ENCODE data around the gene ARHGEF4. TPM values are rescaled to one million over a fixed set of nuclear protein-coding genes. Genes with fewer than 3 reads are reported as not detected.

The ARHGEF4 gene
- total RNA-seq, 1 experiment from 2014 or later: 26.6 TPM

DNA sequence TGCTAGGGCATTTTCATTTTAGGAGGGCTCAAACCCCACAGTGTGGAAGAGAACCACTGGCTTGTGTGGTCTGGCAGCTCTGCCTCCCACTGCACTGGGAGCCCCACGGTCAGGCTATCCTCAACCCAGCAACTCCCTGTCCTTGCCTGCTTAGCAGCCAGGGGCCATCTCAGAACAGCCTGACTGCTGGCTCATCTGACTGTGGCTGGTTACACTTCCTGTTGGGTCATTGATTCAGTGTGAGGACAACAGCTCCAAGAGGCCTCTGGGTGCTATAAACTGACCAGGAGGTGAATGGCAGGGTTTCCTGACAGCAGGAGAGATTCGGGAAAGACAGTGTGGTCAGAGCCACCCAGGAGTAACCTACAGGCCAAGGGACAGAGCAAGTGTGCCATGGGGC lies 41.3 kb upstream of the ARHGEF4 start (continued):
- TF ChIP-seq, protein P1, sequence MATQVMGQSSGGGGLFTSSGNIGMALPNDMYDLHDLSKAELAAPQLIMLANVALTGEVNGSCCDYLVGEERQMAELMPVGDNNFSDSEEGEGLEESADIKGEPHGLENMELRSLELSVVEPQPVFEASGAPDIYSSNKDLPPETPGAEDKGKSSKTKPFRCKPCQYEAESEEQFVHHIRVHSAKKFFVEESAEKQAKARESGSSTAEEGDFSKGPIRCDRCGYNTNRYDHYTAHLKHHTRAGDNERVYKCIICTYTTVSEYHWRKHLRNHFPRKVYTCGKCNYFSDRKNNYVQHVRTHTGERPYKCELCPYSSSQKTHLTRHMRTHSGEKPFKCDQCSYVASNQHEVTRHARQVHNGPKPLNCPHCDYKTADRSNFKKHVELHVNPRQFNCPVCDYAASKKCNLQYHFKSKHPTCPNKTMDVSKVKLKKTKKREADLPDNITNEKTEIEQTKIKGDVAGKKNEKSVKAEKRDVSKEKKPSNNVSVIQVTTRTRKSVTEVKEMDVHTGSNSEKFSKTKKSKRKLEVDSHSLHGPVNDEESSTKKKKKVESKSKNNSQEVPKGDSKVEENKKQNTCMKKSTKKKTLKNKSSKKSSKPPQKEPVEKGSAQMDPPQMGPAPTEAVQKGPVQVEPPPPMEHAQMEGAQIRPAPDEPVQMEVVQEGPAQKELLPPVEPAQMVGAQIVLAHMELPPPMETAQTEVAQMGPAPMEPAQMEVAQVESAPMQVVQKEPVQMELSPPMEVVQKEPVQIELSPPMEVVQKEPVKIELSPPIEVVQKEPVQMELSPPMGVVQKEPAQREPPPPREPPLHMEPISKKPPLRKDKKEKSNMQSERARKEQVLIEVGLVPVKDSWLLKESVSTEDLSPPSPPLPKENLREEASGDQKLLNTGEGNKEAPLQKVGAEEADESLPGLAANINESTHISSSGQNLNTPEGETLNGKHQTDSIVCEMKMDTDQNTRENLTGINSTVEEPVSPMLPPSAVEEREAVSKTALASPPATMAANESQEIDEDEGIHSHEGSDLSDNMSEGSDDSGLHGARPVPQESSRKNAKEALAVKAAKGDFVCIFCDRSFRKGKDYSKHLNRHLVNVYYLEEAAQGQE (IDR thresholded peaks at IDR 0.05; ENCODE audit: low read depth): no peak
- TF ChIP-seq FOSL1 (IDR thresholded peaks at IDR 0.05; ENCODE audit: low read depth) (no peak), EZH2 (IDR thresholded peaks at IDR 0.05) (no peak), RAD21 (IDR thresholded peaks at IDR 0.05; ENCODE audit: low read depth) (no peak)

DNA sequence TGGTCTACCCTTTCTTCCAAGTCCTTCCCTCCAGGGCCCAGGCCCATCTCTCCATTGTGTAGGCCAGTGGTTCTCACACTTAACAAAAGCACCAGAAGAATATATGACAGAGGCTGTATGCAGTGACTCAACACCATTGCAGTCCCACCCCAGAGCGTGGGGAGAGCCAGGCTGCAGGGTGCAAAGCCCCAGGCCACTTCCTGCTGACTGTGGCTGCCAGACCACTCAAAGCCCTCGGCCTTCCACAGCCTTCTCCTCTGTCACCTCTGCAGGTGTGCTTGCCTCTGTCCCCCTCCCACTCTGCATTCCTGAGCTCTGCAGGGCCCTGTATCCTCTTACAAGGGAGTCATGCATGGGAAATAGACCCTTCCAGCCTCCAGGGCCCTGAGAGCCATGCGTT lies 40.4 kb upstream of the ARHGEF4 start:
- Histone ChIP-seq H4K20me1 (ENCODE audit: insufficient read depth) (no peaks in the 10 kb centered on the region), H3K9me3 (ENCODE audit: control insufficient read depth in 1 of 2, insufficient read depth in 1 of 2, low read depth in 1 of 2, low read length in 2 of 2) (no peaks in the 10 kb centered on the region), H3K27ac (ENCODE audit: low read depth, low read length) (no peak overlapping the region), H3K9me2 (ENCODE audit: insufficient read depth) (no peaks in the 10 kb centered on the region), H3K27me3 (ENCODE audit: insufficient read depth, low read length) (no peaks in the 10 kb centered on the region), H3K9ac (ENCODE audit: low read length) (no peak overlapping the region), H2AFZ (ENCODE audit: low read depth, low read length, poor library complexity, severe bottlenecking) (no peak overlapping the region), H3K4me2 (ENCODE audit: low read length) (no peak overlapping the region), H3K79me2 (ENCODE audit: insufficient read depth, low read length) (no peaks in the 10 kb centered on the region), H3K4me1 (ENCODE audit: control insufficient read depth in 1 of 2, insufficient read depth in 2 of 2, low read length in 2 of 2) (peaks cover 4 to 14% of the 10 kb centered on the region in 2 experiments; a peak in 2 of 4 replicates), H3K4me3 (replicated peaks in 1 of 2; ENCODE audit: low read depth in 1 of 2, low read length in 2 of 2) (no peak overlapping the region), H3K36me3 (ENCODE audit: control insufficient read depth in 1 of 2, insufficient read depth in 2 of 2, low read length in 2 of 2) (no peaks in the 10 kb centered on the region)
- no TSS peak for BruUV-seq (replicated peaks)
- TF ChIP-seq RAD21 (IDR thresholded peaks at IDR 0.05; ENCODE audit: low read depth) (no peak), EZH2phosphoT487 (IDR thresholded peaks at IDR 0.05; ENCODE audit: borderline replicate concordance) (no peak), JUND (IDR thresholded peaks at IDR 0.05) (no peak), SP1 (IDR thresholded peaks at IDR 0.05; ENCODE audit: low read depth) (no peak), CEBPB (IDR thresholded peaks at IDR 0.05; ENCODE audit: low read depth) (no peak), FOSL1 (IDR thresholded peaks at IDR 0.05; ENCODE audit: low read depth) (no peak), POLR2AphosphoS5 (IDR thresholded peaks at IDR 0.05; ENCODE audit: low read depth, low read length) (no peak), SIN3A (IDR thresholded peaks at IDR 0.05; ENCODE audit: low read depth) (no peak), EZH2 (IDR thresholded peaks at IDR 0.05) (no peak), CBX3 (IDR thresholded peaks at IDR 0.05; ENCODE audit: low read depth) (no peak)
- TF ChIP-seq, protein P2, sequence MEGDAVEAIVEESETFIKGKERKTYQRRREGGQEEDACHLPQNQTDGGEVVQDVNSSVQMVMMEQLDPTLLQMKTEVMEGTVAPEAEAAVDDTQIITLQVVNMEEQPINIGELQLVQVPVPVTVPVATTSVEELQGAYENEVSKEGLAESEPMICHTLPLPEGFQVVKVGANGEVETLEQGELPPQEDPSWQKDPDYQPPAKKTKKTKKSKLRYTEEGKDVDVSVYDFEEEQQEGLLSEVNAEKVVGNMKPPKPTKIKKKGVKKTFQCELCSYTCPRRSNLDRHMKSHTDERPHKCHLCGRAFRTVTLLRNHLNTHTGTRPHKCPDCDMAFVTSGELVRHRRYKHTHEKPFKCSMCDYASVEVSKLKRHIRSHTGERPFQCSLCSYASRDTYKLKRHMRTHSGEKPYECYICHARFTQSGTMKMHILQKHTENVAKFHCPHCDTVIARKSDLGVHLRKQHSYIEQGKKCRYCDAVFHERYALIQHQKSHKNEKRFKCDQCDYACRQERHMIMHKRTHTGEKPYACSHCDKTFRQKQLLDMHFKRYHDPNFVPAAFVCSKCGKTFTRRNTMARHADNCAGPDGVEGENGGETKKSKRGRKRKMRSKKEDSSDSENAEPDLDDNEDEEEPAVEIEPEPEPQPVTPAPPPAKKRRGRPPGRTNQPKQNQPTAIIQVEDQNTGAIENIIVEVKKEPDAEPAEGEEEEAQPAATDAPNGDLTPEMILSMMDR (IDR thresholded peaks at IDR 0.05 in 2 of 3, conservative IDR thresholded peaks at IDR 0.05 in 1 of 3; ENCODE audit: borderline replicate concordance in 1 of 3, insufficient read depth in 1 of 3, low read depth in 2 of 3, low read length in 2 of 3): no peak
- TF ChIP-seq, protein P1 (IDR thresholded peaks at IDR 0.05; ENCODE audit: low read depth): no peak
- TF ChIP-seq, protein P3, sequence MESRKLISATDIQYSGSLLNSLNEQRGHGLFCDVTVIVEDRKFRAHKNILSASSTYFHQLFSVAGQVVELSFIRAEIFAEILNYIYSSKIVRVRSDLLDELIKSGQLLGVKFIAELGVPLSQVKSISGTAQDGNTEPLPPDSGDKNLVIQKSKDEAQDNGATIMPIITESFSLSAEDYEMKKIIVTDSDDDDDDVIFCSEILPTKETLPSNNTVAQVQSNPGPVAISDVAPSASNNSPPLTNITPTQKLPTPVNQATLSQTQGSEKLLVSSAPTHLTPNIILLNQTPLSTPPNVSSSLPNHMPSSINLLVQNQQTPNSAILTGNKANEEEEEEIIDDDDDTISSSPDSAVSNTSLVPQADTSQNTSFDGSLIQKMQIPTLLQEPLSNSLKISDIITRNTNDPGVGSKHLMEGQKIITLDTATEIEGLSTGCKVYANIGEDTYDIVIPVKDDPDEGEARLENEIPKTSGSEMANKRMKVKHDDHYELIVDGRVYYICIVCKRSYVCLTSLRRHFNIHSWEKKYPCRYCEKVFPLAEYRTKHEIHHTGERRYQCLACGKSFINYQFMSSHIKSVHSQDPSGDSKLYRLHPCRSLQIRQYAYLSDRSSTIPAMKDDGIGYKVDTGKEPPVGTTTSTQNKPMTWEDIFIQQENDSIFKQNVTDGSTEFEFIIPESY (IDR thresholded peaks at IDR 0.05; ENCODE audit: extremely low read depth, insufficient replicate concordance, low read length): no peak
- POLR2A ChIA-PET: no interaction called here
- RAD21 ChIA-PET (ENCODE audit: low non-redundant PET in 1 of 2, low total read pairs in 2 of 2, uncharacterized antibody in 2 of 2, unreplicated experiment in 2 of 2): no interaction called here
- CTCF ChIA-PET: interaction anchor here (0.7 to 1.9 kb wide), 2 partner anchors 55 to 221 kb away, joined by 3 to 6 read pairs; no protein-coding TSS in a partner anchor
- no peak for DNase-seq (ENCODE audit: low read depth, low spot score)
- intact Hi-C loops (cut with micrococcal nuclease): loop anchor here (5.0 to 10.0 kb wide), 3 partner anchors 251 to 541 kb away; partner anchors contain the start of gene PLEKHB2
- ATAC-seq: no peak

Data from HCT116 (cell line).